ENCODE results near the gene NAA35. TPM values are rescaled to one million over a fixed set of nuclear protein-coding genes. Genes with fewer than 3 reads are reported as not detected.

Gene NAA35
- total RNA-seq, 4 donors from 2014 or later = 13.3 to 23.8 (median 14.6) TPM

DNA sequence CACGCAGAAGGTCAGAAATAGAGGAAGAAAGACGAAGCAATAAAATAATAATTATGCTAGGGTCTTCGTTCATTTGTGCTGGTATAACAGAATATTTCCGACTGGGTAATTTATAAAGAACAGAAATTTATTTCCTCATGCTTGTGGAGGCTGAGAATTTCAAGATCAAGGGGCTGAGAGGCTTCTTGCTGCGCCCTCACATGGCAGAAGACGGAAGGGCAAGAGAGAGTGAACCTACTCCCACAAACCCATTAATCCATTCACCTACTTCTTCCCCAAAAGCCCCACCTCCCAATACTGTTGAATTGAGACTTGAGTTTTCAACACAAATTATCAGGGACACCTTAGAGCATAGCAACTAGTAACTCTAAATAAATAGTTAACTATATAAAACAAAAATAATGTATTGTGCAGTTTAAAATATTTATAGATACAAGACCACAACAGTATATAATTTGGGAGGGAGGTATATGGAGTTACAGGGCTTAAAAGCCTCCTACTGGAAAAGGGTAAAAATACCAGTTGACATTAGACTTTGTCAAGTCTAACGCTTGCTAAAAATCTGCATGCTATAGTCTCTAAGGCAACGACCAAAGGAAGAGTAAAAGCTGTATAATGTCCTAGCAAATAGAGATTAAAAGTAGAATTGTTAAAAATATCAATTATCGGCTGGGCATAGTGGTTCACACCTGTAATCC, 40.3 kb upstream of the NAA35 start:
- ATAC-seq (ENCODE audit: low FRiP score) = no peak
- TF ChIP-seq, protein P1, sequence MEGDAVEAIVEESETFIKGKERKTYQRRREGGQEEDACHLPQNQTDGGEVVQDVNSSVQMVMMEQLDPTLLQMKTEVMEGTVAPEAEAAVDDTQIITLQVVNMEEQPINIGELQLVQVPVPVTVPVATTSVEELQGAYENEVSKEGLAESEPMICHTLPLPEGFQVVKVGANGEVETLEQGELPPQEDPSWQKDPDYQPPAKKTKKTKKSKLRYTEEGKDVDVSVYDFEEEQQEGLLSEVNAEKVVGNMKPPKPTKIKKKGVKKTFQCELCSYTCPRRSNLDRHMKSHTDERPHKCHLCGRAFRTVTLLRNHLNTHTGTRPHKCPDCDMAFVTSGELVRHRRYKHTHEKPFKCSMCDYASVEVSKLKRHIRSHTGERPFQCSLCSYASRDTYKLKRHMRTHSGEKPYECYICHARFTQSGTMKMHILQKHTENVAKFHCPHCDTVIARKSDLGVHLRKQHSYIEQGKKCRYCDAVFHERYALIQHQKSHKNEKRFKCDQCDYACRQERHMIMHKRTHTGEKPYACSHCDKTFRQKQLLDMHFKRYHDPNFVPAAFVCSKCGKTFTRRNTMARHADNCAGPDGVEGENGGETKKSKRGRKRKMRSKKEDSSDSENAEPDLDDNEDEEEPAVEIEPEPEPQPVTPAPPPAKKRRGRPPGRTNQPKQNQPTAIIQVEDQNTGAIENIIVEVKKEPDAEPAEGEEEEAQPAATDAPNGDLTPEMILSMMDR (IDR thresholded peaks at IDR 0.05) = no peak
- DNase-seq (ENCODE audit: low spot score) = no peak

DNA sequence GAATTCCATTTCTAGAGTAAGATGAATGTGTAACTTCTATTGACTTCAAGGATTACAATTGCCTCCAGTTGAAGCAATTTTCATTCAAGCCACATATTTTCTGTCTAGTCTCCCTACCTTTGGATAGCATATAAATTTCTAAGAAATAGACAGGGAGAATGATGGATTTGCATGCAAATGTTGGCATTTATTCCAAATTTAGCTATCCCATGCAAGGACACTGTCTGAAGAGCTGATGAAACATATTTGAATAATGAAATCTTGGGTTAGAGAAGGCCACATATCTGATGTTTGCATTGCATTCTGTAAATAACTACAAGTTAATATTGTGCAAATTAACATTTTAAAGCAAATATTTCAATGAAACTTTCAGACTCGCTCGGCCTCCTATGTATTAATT, 36.0 kb upstream of the NAA35 start:
- ATAC-seq (ENCODE audit: low FRiP score) (no peak), DNase-seq (ENCODE audit: low spot score) (no peak)
- TF ChIP-seq, protein P1 (IDR thresholded peaks at IDR 0.05) = no peak

DNA sequence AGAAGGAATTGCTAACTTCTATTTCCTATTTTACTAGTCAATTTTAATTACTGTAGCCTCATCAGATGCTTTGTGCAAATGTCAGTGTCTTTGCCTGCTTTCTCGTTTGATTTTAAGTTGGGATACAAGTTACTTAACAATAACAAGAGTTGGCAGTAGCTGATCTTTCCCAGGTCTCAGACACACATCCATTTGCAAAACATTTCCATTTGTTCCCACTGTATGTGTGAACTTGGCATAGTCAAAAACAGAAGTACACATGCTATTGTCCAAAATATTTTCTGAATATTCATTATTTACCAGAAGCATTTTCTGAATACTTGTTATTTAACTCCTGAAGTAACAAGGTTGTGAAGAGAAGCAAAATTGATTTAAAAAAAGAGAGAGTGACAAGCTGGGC, 35.0 kb upstream of the NAA35 start:
- ATAC-seq (ENCODE audit: low FRiP score) (no peak), DNase-seq (ENCODE audit: low spot score) (no peak)
- TF ChIP-seq, protein P1 (IDR thresholded peaks at IDR 0.05) = no peak

DNA sequence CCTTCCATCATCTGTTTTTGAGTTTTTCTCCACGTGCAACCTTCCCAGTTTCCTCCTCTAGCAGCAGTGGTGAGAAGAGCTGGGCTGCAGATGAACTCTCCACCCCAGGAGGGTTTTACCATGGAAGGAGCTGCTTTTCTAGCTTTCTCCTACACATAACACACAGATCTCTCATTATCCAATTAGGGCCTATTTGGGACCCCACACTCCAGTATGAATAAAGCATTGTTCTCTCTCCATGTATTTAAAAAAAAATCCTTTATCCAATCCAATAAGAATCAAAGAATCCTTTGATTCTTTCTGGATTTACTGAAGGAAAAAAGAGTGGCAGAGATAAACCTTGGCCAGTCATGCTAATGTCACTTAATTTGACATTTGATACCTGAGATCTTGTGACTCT, 31.6 kb upstream of the NAA35 start:
- TF ChIP-seq, protein P1 (IDR thresholded peaks at IDR 0.05) = no peak
- DNase-seq (ENCODE audit: low spot score) (no peak), ATAC-seq (ENCODE audit: low FRiP score) (no peak)

DNA sequence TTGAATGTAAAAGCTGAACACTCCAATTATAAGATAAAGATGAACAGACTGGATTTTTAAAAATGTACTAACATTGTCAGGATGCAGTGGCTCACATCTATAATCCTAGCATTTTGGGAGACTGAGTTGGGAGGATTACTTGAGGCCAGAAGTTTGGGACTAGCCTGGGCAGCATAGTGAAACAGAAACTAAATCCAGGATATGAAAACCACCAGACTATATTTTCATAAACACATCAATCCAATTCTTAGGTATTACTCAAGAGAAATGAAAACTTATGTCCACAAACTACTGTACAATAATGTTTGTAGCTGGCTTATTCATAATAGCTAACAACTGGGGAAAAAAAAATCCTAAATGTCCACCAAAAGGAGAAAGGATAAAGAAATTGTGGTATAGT, 26.8 kb upstream of the NAA35 start:
- ATAC-seq (ENCODE audit: low FRiP score) (no peak), DNase-seq (ENCODE audit: low spot score) (no peak)
- TF ChIP-seq, protein P1 (IDR thresholded peaks at IDR 0.05) = no peak

DNA sequence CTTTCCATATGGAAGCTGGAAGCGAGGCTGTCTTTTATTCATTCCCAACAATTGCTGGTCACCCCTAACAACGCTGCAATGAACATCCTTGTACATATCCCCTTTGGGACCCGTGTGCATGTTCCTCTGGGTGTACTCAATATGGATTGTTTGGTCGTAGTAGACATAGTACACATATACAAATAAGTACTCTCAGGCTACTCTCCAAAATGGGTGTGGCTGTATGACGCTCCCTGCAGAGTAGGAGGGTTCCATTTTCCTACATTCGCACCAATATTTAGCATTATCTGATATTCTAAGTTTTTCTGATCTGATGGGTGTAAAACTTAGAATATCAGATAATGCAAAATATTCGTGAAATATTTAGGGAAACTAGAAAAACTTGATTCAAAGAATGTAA, 23.2 kb upstream of the NAA35 start:
- TF ChIP-seq, protein P1 (IDR thresholded peaks at IDR 0.05) = no peak
- no peak for ATAC-seq (ENCODE audit: low FRiP score)
- DNase-seq (ENCODE audit: low spot score) = no peak

DNA sequence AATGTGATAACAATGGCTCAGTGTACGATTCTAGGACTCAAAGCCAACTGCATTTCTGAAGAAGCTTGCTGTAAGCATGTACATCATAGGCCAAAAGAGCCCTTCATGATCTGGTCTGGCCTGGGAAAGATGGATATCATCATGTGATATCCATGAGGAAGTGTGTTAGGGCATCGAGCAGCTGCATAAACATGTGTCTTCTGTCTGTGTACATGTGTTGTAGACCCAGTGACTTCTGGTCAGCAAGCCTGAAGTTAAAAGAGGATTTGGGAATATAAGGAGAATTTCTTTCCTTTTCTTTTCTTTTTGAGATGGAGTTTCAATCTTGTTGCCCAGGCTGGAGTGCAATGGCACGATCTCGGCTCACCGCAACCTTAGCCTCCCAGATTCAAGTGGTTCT, 15.5 kb upstream of the NAA35 start:
- no peak for DNase-seq (ENCODE audit: low spot score)
- no peak for ATAC-seq (ENCODE audit: low FRiP score)
- TF ChIP-seq, protein P1 (IDR thresholded peaks at IDR 0.05) = no peak
